Mucosa of descending colon (tissue), 3 donors: ENCODE measurements around the gene FBXW5. TPM values are rescaled to one million over a fixed set of nuclear protein-coding genes. Genes with fewer than 3 reads are reported as not detected.

Experiments
- ATAC-seq: fragments of 200-7000 bp; cut with Tn5 transposase; one replicate; pipeline ENCODE4 v1.9.1; 2020; ENCODE audit warnings: mild to moderate bottlenecking, moderate library complexity
- DNase-seq, 3 donors: peaks; one replicate each; pipeline ENCODE4 v3.0.0-alpha.2; 2020
- H3K36me3 ChIP-seq: fragments of 200-600 bp; one replicate; pipeline ENCODE4 v1.8.0; 2021; ENCODE audit warnings: low read depth, mild to moderate bottlenecking
- H3K4me1 ChIP-seq: fragments of 200-600 bp; one replicate; pipeline ENCODE4 v1.8.0; 2021; ENCODE audit warnings: low read depth, mild to moderate bottlenecking
- H3K4me3 ChIP-seq: fragments of 200-600 bp; one replicate; pipeline ENCODE4 v1.8.0; 2021; ENCODE audit warnings: mild to moderate bottlenecking
- H3K9me3 ChIP-seq: fragments of 200-600 bp; one replicate; pipeline ENCODE4 v1.8.0; 2021; ENCODE audit warnings: mild to moderate bottlenecking
- CTCF ChIP-seq: fragments of 200-600 bp; IDR thresholded peaks from one replicate; pipeline ENCODE4 v1.8.0; 2022; ENCODE audit warnings: antibody characterized with exemption, mild to moderate bottlenecking
- intact Hi-C, 2 donors: fragments of 100-400 bp; cut with DNase I in 1 of 2; cut with micrococcal nuclease in 1 of 2; formaldehyde crosslinking; loops; one replicate each; pipeline versions ENCODE4 v1.11.0 to v1.11.1; 2022; cut with DNase I, micrococcal nuclease
- total RNA-seq, 3 donors: library from RNA; stranded (reverse); fragmentation: NEBNext Ultra II Directional in 2 of 3; extraction: Animal tissue kit (Norgen Biotek cat#: 25700) in 2 of 3; gene quantifications; one replicate each; pipeline versions ENCODE4 v1.2.1 to v1.2.4, GENCODE V29; 2021 to 2023
- donor health status: DM: no; HTN: no; CAD: no; lungs with moderate emphysema.
- donor health status: DM: no; HTN: no; CAD: no.
- donor health status: DM: no; HTN: yes; CAD: no.

The FBXW5 gene
- total RNA-seq, 3 donors from 2014 or later: 127 to 197 (median 142) TPM

GRCh38 chr9:136974817-136975535, 30.4 kb upstream of the FBXW5 start:
- no peaks in the 10 kb centered on the region for H3K36me3 ChIP-seq
- peak; percentile 49 for ATAC-seq
- H3K4me3 ChIP-seq: no peak overlapping the region
- DNase-seq: no peak
- no peaks in the 10 kb centered on the region for H3K9me3 ChIP-seq
- H3K4me1 ChIP-seq: peaks cover 2% of the 10 kb centered on the region
- intact Hi-C loops: no loop called here
- no peak for TF ChIP-seq CTCF

GRCh38 chr9:136973618-136974617, 29.4 kb upstream of the FBXW5 start:
- H3K9me3 ChIP-seq: no peaks in the 10 kb centered on the region
- ATAC-seq: no peak
- H3K36me3 ChIP-seq: no peaks in the 10 kb centered on the region
- DNase-seq: no peak
- H3K4me1 ChIP-seq: peaks cover 2% of the 10 kb centered on the region
- TF ChIP-seq CTCF: no peak
- H3K4me3 ChIP-seq: no peak overlapping the region
- intact Hi-C loops: no loop called here

GRCh38 chr9:136972743-136973142, 28.2 kb upstream of the FBXW5 start:
- Histone ChIP-seq H3K4me1 (peaks cover under 1% of the 10 kb centered on the region), H3K9me3 (no peaks in the 10 kb centered on the region), H3K36me3 (no peaks in the 10 kb centered on the region), H3K4me3 (no peak overlapping the region)
- ATAC-seq (no peak), DNase-seq (no peak)
- no peak for TF ChIP-seq CTCF
- intact Hi-C loops: no loop called here

- Histone ChIP-seq H3K36me3 (no peaks in the 10 kb centered on the region), H3K4me1 (no peaks in the 10 kb centered on the region), H3K9me3 (no peaks in the 10 kb centered on the region), H3K4me3 (no peak overlapping the region)
- no peak for DNase-seq
- no peak for TF ChIP-seq CTCF
- ATAC-seq: no peak
- intact Hi-C loops: no loop called here
Measured at GRCh38 chr9:136972335-136972734, 27.8 kb upstream of the FBXW5 start.

GRCh38 chr9:136971746-136972145, 27.2 kb upstream of the FBXW5 start:
- intact Hi-C loops: no loop called here
- Histone ChIP-seq H3K36me3 (no peaks in the 10 kb centered on the region), H3K4me1 (no peaks in the 10 kb centered on the region), H3K4me3 (no peak overlapping the region), H3K9me3 (no peaks in the 10 kb centered on the region)
- ATAC-seq: no peak
- no peak for DNase-seq
- no peak for TF ChIP-seq CTCF
